HG02623 (cell line): Measurements from ENCODE around the gene PTPRT.

ENCODE experiments used
- ATAC-seq: cut with Tn5 transposase; IDR thresholded peaks from one replicate; pipeline ENCODE4 v1.9.1; 2021; ENCODE audit warnings: moderate library complexity; ENCODE audit not compliant: unreplicated experiment

The PTPRT gene

GRCh38 chr20:42979720-42980119 is 210.0 kb downstream of the PTPRT start:
- no peak for ATAC-seq

- ATAC-seq: no peak
These were observed 211.3 kb downstream of the PTPRT start for GRCh38 chr20:42978184-42978974.

- no peak for ATAC-seq
These were observed 213.7 kb downstream of the PTPRT start for GRCh38 chr20:42975974-42976373.

GRCh38 chr20:42974347-42974746 is 215.4 kb downstream of the PTPRT start:
- ATAC-seq: no peak

- ATAC-seq: no peak
These were observed 217.1 kb downstream of the PTPRT start for GRCh38 chr20:42972591-42972990.

- no peak for ATAC-seq
These were observed 221.0 kb downstream of the PTPRT start for GRCh38 chr20:42968746-42969145.

- no peak for ATAC-seq
These were observed 225.9 kb downstream of the PTPRT start for GRCh38 chr20:42963796-42964195.

- no peak for ATAC-seq
These were observed 227.9 kb downstream of the PTPRT start for GRCh38 chr20:42961771-42962170.

GRCh38 chr20:42959996-42960395 is 229.7 kb downstream of the PTPRT start:
- no peak for ATAC-seq

- no peak for ATAC-seq
These were observed 231.2 kb downstream of the PTPRT start for GRCh38 chr20:42958367-42959069.

GRCh38 chr20:42957704-42958095 is 232.0 kb downstream of the PTPRT start:
- ATAC-seq: no peak

GRCh38 chr20:42957018-42957703 is 232.5 kb downstream of the PTPRT start:
- ATAC-seq: no peak

- no peak for ATAC-seq
These were observed 234.0 kb downstream of the PTPRT start for GRCh38 chr20:42955713-42956112.

- no peak for ATAC-seq
These were observed 234.8 kb downstream of the PTPRT start for GRCh38 chr20:42954951-42955350.

GRCh38 chr20:42949950-42950349 is 239.8 kb downstream of the PTPRT start:
- ATAC-seq: no peak

- no peak for ATAC-seq
These were observed 244.3 kb downstream of the PTPRT start for GRCh38 chr20:42945234-42945994.

- ATAC-seq: no peak
These were observed 248.1 kb downstream of the PTPRT start for GRCh38 chr20:42941629-42942028.

GRCh38 chr20:42938441-42939205 is 251.1 kb downstream of the PTPRT start:
- ATAC-seq: no peak

GRCh38 chr20:42936482-42936881 is 253.2 kb downstream of the PTPRT start:
- no peak for ATAC-seq

- ATAC-seq: no peak
These were observed 265.5 kb downstream of the PTPRT start for GRCh38 chr20:42924215-42924614.
